IMR-90 (cell line): Measurements from ENCODE around the gene PRKCA. TPM values are rescaled to one million over a fixed set of nuclear protein-coding genes. Genes with fewer than 3 reads are reported as not detected.

Source experiments
- ATAC-seq: fragments of 200-7000 bp; cut with Tn5 transposase; 2 replicates; pipeline ENCODE4 v1.9.1; 2020; ENCODE audit warnings: low read depth, mild to moderate bottlenecking, moderate library complexity
- BruUV-seq: library from RNA; stranded (reverse); fragments of 400-500 nt; replicated peaks from 2 replicates; lab custom pipeline; 2021; lab: Mats Ljungman, UMichigan
- CTCF ChIA-PET: fragments of 300-600 bp; formaldehyde crosslinking; extraction: SDS; loops from one replicate; lab custom pipeline; 2021; ENCODE audit warnings: antibody characterized with exemption; lab: Yijun Ruan, JAX
- POLR2A ChIA-PET: fragments of 300-600 bp; sonication (Branson Sonifier 250); formaldehyde crosslinking; loops from one replicate; lab custom pipeline; 2022; ENCODE audit warnings: antibody characterized with exemption; ENCODE audit not compliant: unreplicated experiment; lab: Charles Lee
- DNase-seq: peaks from one replicate; pipeline ENCODE4 v3.0.0; 2013
- H2AFZ ChIP-seq: replicated peaks from 2 replicates; pipeline ENCODE3; 2013; ENCODE audit warnings: low read length, mild to moderate bottlenecking; ENCODE audit not compliant: poor library complexity
- H2AK5ac ChIP-seq: 2 replicates; pipeline ENCODE4 v1.6.1; 2013; ENCODE audit warnings: low read depth, low read length, inconsistent platforms
- H2AK9ac ChIP-seq: replicated peaks from 2 replicates; pipeline ENCODE3; 2013; ENCODE audit warnings: mild to moderate bottlenecking, low read depth, low read length, moderate library complexity; ENCODE audit not compliant: poor library complexity
- H2BK120ac ChIP-seq: 2 replicates; pipeline ENCODE4 v1.6.1; 2013; ENCODE audit warnings: low read depth, low read length, inconsistent platforms
- H2BK15ac ChIP-seq: 3 replicates; pipeline ENCODE4 v1.6.1; 2013; ENCODE audit warnings: low read depth, low read length, inconsistent platforms
- H2BK20ac ChIP-seq: 2 replicates; pipeline ENCODE4 v1.6.1; 2013; ENCODE audit warnings: low read depth, mild to moderate bottlenecking, inconsistent platforms, low read length, moderate library complexity
- H2BK5ac ChIP-seq: 2 replicates; pipeline ENCODE4 v1.6.1; 2013; ENCODE audit warnings: mild to moderate bottlenecking, low read depth, low read length, inconsistent platforms; ENCODE audit not compliant: poor library complexity, severe bottlenecking
- H3K14ac ChIP-seq: replicated peaks from 2 replicates; pipeline ENCODE4 v1.6.1; 2013; ENCODE audit warnings: low read depth, low read length, inconsistent platforms
- H3K18ac ChIP-seq: 2 replicates; pipeline ENCODE4 v1.6.1; 2013; ENCODE audit warnings: low read depth, low read length, control low read depth
- H3K23ac ChIP-seq: 2 replicates; pipeline ENCODE4 v1.6.1; 2013; ENCODE audit warnings: low read depth, low read length, inconsistent platforms
- H3K27ac ChIP-seq: 2 replicates; pipeline ENCODE4 v1.5.1; 2013; ENCODE audit warnings: mild to moderate bottlenecking, control low read depth, low read length; ENCODE audit not compliant: insufficient read depth
- H3K27me3 ChIP-seq: 2 replicates; pipeline ENCODE4 v1.6.1; 2013; ENCODE audit warnings: low read length; ENCODE audit not compliant: control insufficient read depth, insufficient read depth
- H3K36me3 ChIP-seq: 2 replicates; pipeline ENCODE4 v1.6.1; 2013; ENCODE audit warnings: low read length, mixed read lengths; ENCODE audit not compliant: control insufficient read depth, insufficient read depth
- H3K4ac ChIP-seq: 2 replicates; pipeline ENCODE4 v1.6.1; 2013; ENCODE audit warnings: low read depth, low read length, inconsistent platforms
- H3K4me1 ChIP-seq: 2 replicates; pipeline ENCODE4 v1.6.1; 2013; ENCODE audit warnings: low read length, mixed read lengths; ENCODE audit not compliant: control insufficient read depth, insufficient read depth
- H3K4me2 ChIP-seq: 2 replicates; pipeline ENCODE4 v1.6.1; 2013; ENCODE audit warnings: low read depth, mild to moderate bottlenecking, control low read depth, low read length, moderate library complexity
- H3K4me3 ChIP-seq: 2 replicates; pipeline ENCODE4 v1.5.1; 2013; ENCODE audit warnings: low read depth, mild to moderate bottlenecking, control low read depth, low read length, moderate library complexity; ENCODE audit not compliant: insufficient read depth
- H3K56ac ChIP-seq: 2 replicates; pipeline ENCODE4 v1.6.1; 2013; ENCODE audit warnings: low read length, inconsistent platforms; ENCODE audit not compliant: insufficient read depth; ENCODE audit errors: extremely low read depth
- H3K79me1 ChIP-seq, 2 experiments: 2 replicates each; pipeline ENCODE4 v1.6.1; 2013; ENCODE audit warnings: low read length in 2 of 2, inconsistent platforms in 1 of 2, low read depth in 1 of 2
- H3K9ac ChIP-seq: 2 replicates; pipeline ENCODE4 v1.6.1; 2013; ENCODE audit warnings: low read depth, low read length, control low read depth
- H3K9me1 ChIP-seq: 2 replicates; pipeline ENCODE4 v1.6.1; 2013; ENCODE audit warnings: low read length, inconsistent platforms; ENCODE audit not compliant: insufficient read depth
- H3K9me3 ChIP-seq: 2 replicates; pipeline ENCODE4 v1.6.1; 2013; ENCODE audit warnings: low read length; ENCODE audit not compliant: control insufficient read depth, insufficient read depth
- H4K20me1 ChIP-seq: 2 replicates; pipeline ENCODE4 v1.6.1; 2013; ENCODE audit warnings: low read length, inconsistent platforms; ENCODE audit not compliant: insufficient read depth
- H4K5ac ChIP-seq: 2 replicates; pipeline ENCODE4 v1.6.1; 2013; ENCODE audit warnings: mild to moderate bottlenecking, low read depth, low read length, control low read depth
- H4K8ac ChIP-seq, 2 experiments: 2 replicates each; pipeline ENCODE4 v1.6.1; 2013; ENCODE audit warnings: low read depth in 2 of 2, low read length in 2 of 2, control low read depth in 1 of 2, inconsistent platforms in 1 of 2
- H4K91ac ChIP-seq: 2 replicates; pipeline ENCODE4 v1.6.1; 2013; ENCODE audit warnings: low read depth, low read length, inconsistent platforms; ENCODE audit not compliant: insufficient read depth
- BHLHE40 ChIP-seq: fragments of 150-350 bp; IDR thresholded peaks from 2 replicates; pipeline ENCODE4 v1.6.1; 2016; ENCODE audit warnings: mild to moderate bottlenecking, low read depth, low read length
- CEBPB ChIP-seq: IDR thresholded peaks from 2 replicates; pipeline ENCODE4 v1.6.1; 2012; ENCODE audit warnings: low read depth, low read length, improper control_type of control experiment
- CHD1 ChIP-seq: IDR thresholded peaks from 2 replicates; pipeline ENCODE4 v1.6.1; 2012; ENCODE audit warnings: low read depth, low read length, improper control_type of control experiment
- MAFK ChIP-seq: IDR thresholded peaks from 2 replicates; pipeline ENCODE4 v1.6.1; 2012; ENCODE audit warnings: low read depth, low read length, improper control_type of control experiment
- MAZ ChIP-seq: IDR thresholded peaks from 2 replicates; pipeline ENCODE4 v1.6.1; 2012; ENCODE audit warnings: low read depth, mild to moderate bottlenecking, low read length, improper control_type of control experiment, moderate library complexity, borderline replicate concordance
- MXI1 ChIP-seq: IDR thresholded peaks from 2 replicates; pipeline ENCODE4 v1.6.1; 2012; ENCODE audit warnings: low read depth, mild to moderate bottlenecking, low read length, moderate library complexity, borderline replicate concordance
- POLR2A ChIP-seq: IDR thresholded peaks from 2 replicates; pipeline ENCODE4 v1.6.1; 2012; ENCODE audit warnings: mild to moderate bottlenecking, low read depth, low read length
- RAD21 ChIP-seq: IDR thresholded peaks from 2 replicates; pipeline ENCODE4 v1.6.1; 2012; ENCODE audit warnings: low read length, improper control_type of control experiment
- RCOR1 ChIP-seq: IDR thresholded peaks from 2 replicates; pipeline ENCODE4 v1.6.1; 2012; ENCODE audit warnings: mild to moderate bottlenecking, low read length, improper control_type of control experiment; ENCODE audit not compliant: insufficient replicate concordance
- RFX5 ChIP-seq: IDR thresholded peaks from 2 replicates; pipeline ENCODE4 v1.8.0; 2012; ENCODE audit warnings: low read depth, mild to moderate bottlenecking, low read length, moderate library complexity
- SMC3 ChIP-seq: fragments of 150-350 bp; IDR thresholded peaks from 2 replicates; pipeline ENCODE4 v1.6.1; 2016; ENCODE audit warnings: low read depth, mild to moderate bottlenecking, antibody characterized with exemption, low read length, moderate library complexity
- WGBS, 2 experiments: methylation state at CpG; one replicate each; pipeline versions ENCODE4 v1.1.5 to v1.1.7; 2013; ENCODE audit warnings: missing lambda C conversion rate in 2 of 2; ENCODE audit not compliant: insufficient read length in 1 of 2; ENCODE audit errors: extremely low coverage in 2 of 2; 5-methylcytosine and 5-hydroxymethylcytosine counted together
- dilution Hi-C: fragments of 300-500 bp; cut with HindIII; formaldehyde crosslinking; loops from one replicate; pipeline ENCODE4 v1.14.3; 2018; ENCODE audit warnings: low sequenced_read_pairs; ENCODE audit not compliant: unreplicated experiment
- in situ Hi-C: fragments of 300-500 bp; cut with MboI; formaldehyde crosslinking; loops from 3 replicates; pipeline ENCODE4 v1.14.3; 2019; ENCODE audit warnings: low sequenced_read_pairs, inconsistent platforms, mixed read lengths
- intact Hi-C: fragments of 100-400 bp; cut with micrococcal nuclease; formaldehyde crosslinking; loops from 2 replicates; pipeline ENCODE4 v1.10.0; 2022
- polyA plus RNA-seq, 3 experiments: library from polyadenylated mRNA; depleted of rRNA; stranded (reverse); fragments of >200 nt; gene quantifications; 2 replicates each; pipeline ENCODE4 v1.2.3, GENCODE V29; 2012; ENCODE audit warnings: low replicate concordance in 1 of 3
- total RNA-seq: library from RNA; depleted of rRNA; stranded (reverse); fragments of >200 nt; gene quantifications from 2 replicates; pipeline ENCODE4 v1.2.3, GENCODE V29; 2012
- TF ChIP-seq, protein P1 (sequence below): conservative IDR thresholded peaks from 2 replicates; pipeline ENCODE4 v1.5.1; 2012; ENCODE audit warnings: mild to moderate bottlenecking, low read depth, low read length, improper control_type of control experiment
- TF ChIP-seq, protein P2 (sequence below): fragments of 150-350 bp; IDR thresholded peaks from 2 replicates; pipeline ENCODE4 v1.6.1; 2017; ENCODE audit warnings: mild to moderate bottlenecking, antibody characterized with exemption, low read length, low read depth
- TF ChIP-seq, protein P3 (sequence below): fragments of 150-350 bp; IDR thresholded peaks from 2 replicates; pipeline ENCODE4 v1.6.1; 2016; ENCODE audit warnings: low read depth, mild to moderate bottlenecking, low read length, moderate library complexity, borderline replicate concordance

PRKCA gene
- total and polyA plus RNA-seq, 2 of the 4 experiments (the other 2 are of a cell fraction): 31.0 to 46.0 TPM

DNA sequence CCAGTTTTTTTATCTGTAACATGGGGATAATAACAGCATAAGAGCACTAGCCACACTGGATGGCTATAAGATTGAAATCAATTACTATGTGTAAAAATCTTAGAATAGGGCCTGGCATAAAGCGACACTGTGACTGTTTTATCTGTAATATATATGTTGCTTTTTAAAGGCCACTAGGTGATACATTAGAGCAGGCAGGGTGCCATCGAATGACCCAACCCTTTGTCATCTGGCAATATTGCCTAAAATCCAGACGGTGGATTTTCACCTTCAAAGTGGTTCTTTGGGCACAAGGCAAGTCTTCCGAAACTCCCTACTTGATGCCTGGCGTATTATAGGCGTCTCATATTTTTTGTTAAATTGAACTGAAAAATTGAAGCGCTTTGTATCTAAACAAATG is 69.1 kb downstream of the PRKCA start:
- no peak overlapping the region for H3K18ac ChIP-seq
- no peaks in the 10 kb centered on the region for H3K27me3 ChIP-seq

More for the DNA sequence above, 69.1 kb downstream of the PRKCA start:
- peaks cover 37 to 82% of the 10 kb centered on the region in 2 experiments for H3K79me1 ChIP-seq
- TF ChIP-seq MAZ (no peak), MXI1 (no peak), BHLHE40 (no peak), MAFK (no peak), POLR2A (no peak), RFX5 (no peak), CHD1 (no peak), SMC3 (no peak), RAD21 (no peak), CEBPB (no peak), RCOR1 (no peak)
- TF ChIP-seq, protein P1, sequence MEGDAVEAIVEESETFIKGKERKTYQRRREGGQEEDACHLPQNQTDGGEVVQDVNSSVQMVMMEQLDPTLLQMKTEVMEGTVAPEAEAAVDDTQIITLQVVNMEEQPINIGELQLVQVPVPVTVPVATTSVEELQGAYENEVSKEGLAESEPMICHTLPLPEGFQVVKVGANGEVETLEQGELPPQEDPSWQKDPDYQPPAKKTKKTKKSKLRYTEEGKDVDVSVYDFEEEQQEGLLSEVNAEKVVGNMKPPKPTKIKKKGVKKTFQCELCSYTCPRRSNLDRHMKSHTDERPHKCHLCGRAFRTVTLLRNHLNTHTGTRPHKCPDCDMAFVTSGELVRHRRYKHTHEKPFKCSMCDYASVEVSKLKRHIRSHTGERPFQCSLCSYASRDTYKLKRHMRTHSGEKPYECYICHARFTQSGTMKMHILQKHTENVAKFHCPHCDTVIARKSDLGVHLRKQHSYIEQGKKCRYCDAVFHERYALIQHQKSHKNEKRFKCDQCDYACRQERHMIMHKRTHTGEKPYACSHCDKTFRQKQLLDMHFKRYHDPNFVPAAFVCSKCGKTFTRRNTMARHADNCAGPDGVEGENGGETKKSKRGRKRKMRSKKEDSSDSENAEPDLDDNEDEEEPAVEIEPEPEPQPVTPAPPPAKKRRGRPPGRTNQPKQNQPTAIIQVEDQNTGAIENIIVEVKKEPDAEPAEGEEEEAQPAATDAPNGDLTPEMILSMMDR: no peak
- TF ChIP-seq, protein P2, sequence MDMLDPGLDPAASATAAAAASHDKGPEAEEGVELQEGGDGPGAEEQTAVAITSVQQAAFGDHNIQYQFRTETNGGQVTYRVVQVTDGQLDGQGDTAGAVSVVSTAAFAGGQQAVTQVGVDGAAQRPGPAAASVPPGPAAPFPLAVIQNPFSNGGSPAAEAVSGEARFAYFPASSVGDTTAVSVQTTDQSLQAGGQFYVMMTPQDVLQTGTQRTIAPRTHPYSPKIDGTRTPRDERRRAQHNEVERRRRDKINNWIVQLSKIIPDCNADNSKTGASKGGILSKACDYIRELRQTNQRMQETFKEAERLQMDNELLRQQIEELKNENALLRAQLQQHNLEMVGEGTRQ: no peak
- TF ChIP-seq, protein P3, sequence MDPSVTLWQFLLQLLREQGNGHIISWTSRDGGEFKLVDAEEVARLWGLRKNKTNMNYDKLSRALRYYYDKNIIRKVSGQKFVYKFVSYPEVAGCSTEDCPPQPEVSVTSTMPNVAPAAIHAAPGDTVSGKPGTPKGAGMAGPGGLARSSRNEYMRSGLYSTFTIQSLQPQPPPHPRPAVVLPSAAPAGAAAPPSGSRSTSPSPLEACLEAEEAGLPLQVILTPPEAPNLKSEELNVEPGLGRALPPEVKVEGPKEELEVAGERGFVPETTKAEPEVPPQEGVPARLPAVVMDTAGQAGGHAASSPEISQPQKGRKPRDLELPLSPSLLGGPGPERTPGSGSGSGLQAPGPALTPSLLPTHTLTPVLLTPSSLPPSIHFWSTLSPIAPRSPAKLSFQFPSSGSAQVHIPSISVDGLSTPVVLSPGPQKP: no peak
- 75% methylated on average over 3 of the region's 7 CpGs; no CpG with 5 or more reads in 1 of the 2 experiments for WGBS, 2 experiments
- no peak for ATAC-seq
- H2BK15ac ChIP-seq: no peak overlapping the region
- H2BK20ac ChIP-seq: no peak overlapping the region
- no peak for DNase-seq
- H2AK9ac ChIP-seq: no peak overlapping the region
- no peak overlapping the region for H2AFZ ChIP-seq
- H3K23ac ChIP-seq: no peak overlapping the region
- peaks cover 25% of the 10 kb centered on the region for H3K9me1 ChIP-seq
- H3K4me3 ChIP-seq: no peak overlapping the region
- no peak overlapping the region for H3K9ac ChIP-seq
- peaks cover 14% of the 10 kb centered on the region for H3K4me1 ChIP-seq
- no peaks in the 10 kb centered on the region for H3K9me3 ChIP-seq
- no peak overlapping the region for H3K14ac ChIP-seq
- in situ Hi-C loops (no loop called here), dilution Hi-C loops (no loop called here), intact Hi-C loops (no loop called here)
- H2BK5ac ChIP-seq: no peak overlapping the region
- no peak overlapping the region for H4K91ac ChIP-seq
- no peak overlapping the region for H2AK5ac ChIP-seq
- ChIA-PET CTCF (no interaction called here), POLR2A (no interaction called here)
- no peak overlapping the region for H2BK120ac ChIP-seq
- no peak overlapping the region for H3K4ac ChIP-seq
- no peaks in the 10 kb centered on the region; the same call in none of the 2 replicates for H3K36me3 ChIP-seq
- H3K56ac ChIP-seq: no peak overlapping the region
- no peak overlapping the region for H4K8ac ChIP-seq
- peaks cover 47% of the 10 kb centered on the region for H4K20me1 ChIP-seq
- no peak overlapping the region for H3K4me2 ChIP-seq
- no peak overlapping the region for H4K5ac ChIP-seq
- BruUV-seq: no TSS peak
- no peak overlapping the region for H3K27ac ChIP-seq
